ENCODE measurements around the gene SHANK1.
A peak's percentile ranks its signal among the peaks of the same experiment; 100 is the strongest.

SHANK1 gene

GRCh38 chr19:50657712-50658440, 61.7 kb downstream of the SHANK1 start:
- peak; percentile 96 for DNase-seq

- DNase-seq: no peak
Measured at GRCh38 chr19:50657222-50657669, 62.4 kb downstream of the SHANK1 start.

- DNase-seq: no peak
Measured at GRCh38 chr19:50654882-50655281, 64.7 kb downstream of the SHANK1 start.

GRCh38 chr19:50652722-50653121, 66.9 kb downstream of the SHANK1 start:
- DNase-seq: no peak

- DNase-seq: no peak
Measured at GRCh38 chr19:50651174-50651573, 68.4 kb downstream of the SHANK1 start.

- no peak for DNase-seq
Measured at GRCh38 chr19:50649433-50650391, 69.9 kb downstream of the SHANK1 start, which contains the start of gene C19orf81. Gene C19orf81 (plus strand): TSS chr19:50649445. CDS start chr19:50649445, 0 bp downstream.

- no peak for DNase-seq
Measured at GRCh38 chr19:50648659-50649058, 70.9 kb downstream of the SHANK1 start.

GRCh38 chr19:50647879-50648615, 71.6 kb downstream of the SHANK1 start:
- no peak for DNase-seq

- DNase-seq: no peak
Measured at GRCh38 chr19:50646074-50646807, 73.4 kb downstream of the SHANK1 start.

GRCh38 chr19:50645107-50645506, 74.5 kb downstream of the SHANK1 start:
- no peak for DNase-seq

- DNase-seq: no peak
Measured at GRCh38 chr19:50644315-50644915, 75.2 kb downstream of the SHANK1 start.

- no peak for DNase-seq
Measured at GRCh38 chr19:50640368-50640767, 79.2 kb downstream of the SHANK1 start.

GRCh38 chr19:50639121-50640112, 80.2 kb downstream of the SHANK1 start, which contains the start of gene SYT3:
Gene SYT3 (minus strand): TSS chr19:50639881. CDS start chr19:50637411, 2,470 bp downstream.
- no peak for DNase-seq

GRCh38 chr19:50638600-50638999, 81.0 kb downstream of the SHANK1 start:
- no peak for DNase-seq

- no peak for DNase-seq
Measured at GRCh38 chr19:50636317-50637085, 83.1 kb downstream of the SHANK1 start.

GRCh38 chr19:50633973-50634372, 85.6 kb downstream of the SHANK1 start:
- no peak for DNase-seq

- no peak for DNase-seq
Measured at GRCh38 chr19:50633359-50633758, 86.2 kb downstream of the SHANK1 start.

- no peak for DNase-seq
Measured at GRCh38 chr19:50632151-50632835, 87.3 kb downstream of the SHANK1 start.

- no peak for DNase-seq
Measured at GRCh38 chr19:50629801-50630200, 89.8 kb downstream of the SHANK1 start.

Data from NCI-H1092 (cell line).